ENCODE results near the gene GPBP1L1.
"Not testable (repeated sequence)": the region's sequence is repeated elsewhere in the genome, so short reads cannot be mapped to it uniquely, and the experiment has no call there.

- TF ChIP-seq, protein P1, sequence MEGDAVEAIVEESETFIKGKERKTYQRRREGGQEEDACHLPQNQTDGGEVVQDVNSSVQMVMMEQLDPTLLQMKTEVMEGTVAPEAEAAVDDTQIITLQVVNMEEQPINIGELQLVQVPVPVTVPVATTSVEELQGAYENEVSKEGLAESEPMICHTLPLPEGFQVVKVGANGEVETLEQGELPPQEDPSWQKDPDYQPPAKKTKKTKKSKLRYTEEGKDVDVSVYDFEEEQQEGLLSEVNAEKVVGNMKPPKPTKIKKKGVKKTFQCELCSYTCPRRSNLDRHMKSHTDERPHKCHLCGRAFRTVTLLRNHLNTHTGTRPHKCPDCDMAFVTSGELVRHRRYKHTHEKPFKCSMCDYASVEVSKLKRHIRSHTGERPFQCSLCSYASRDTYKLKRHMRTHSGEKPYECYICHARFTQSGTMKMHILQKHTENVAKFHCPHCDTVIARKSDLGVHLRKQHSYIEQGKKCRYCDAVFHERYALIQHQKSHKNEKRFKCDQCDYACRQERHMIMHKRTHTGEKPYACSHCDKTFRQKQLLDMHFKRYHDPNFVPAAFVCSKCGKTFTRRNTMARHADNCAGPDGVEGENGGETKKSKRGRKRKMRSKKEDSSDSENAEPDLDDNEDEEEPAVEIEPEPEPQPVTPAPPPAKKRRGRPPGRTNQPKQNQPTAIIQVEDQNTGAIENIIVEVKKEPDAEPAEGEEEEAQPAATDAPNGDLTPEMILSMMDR (IDR thresholded peaks at IDR 0.05): not testable (repeated sequence)
- not testable (repeated sequence) for TF ChIP-seq POLR2AphosphoS5, EP300 (IDR thresholded peaks at IDR 0.05)
Measured at GRCh38 chr1:45693811-45694210, 7.5 kb upstream of the GPBP1L1 start.
